ELF-1 (cell line): ENCODE results near the gene TPBG.
A peak's percentile ranks its signal among the peaks of the same experiment; 100 is the strongest.

ENCODE experiments used
- DNase-seq: peaks from one replicate; pipeline ENCODE4 v3.0.0-alpha.2; 2016; ENCODE audit warnings: low read depth, low spot score

TPBG gene

DNA sequence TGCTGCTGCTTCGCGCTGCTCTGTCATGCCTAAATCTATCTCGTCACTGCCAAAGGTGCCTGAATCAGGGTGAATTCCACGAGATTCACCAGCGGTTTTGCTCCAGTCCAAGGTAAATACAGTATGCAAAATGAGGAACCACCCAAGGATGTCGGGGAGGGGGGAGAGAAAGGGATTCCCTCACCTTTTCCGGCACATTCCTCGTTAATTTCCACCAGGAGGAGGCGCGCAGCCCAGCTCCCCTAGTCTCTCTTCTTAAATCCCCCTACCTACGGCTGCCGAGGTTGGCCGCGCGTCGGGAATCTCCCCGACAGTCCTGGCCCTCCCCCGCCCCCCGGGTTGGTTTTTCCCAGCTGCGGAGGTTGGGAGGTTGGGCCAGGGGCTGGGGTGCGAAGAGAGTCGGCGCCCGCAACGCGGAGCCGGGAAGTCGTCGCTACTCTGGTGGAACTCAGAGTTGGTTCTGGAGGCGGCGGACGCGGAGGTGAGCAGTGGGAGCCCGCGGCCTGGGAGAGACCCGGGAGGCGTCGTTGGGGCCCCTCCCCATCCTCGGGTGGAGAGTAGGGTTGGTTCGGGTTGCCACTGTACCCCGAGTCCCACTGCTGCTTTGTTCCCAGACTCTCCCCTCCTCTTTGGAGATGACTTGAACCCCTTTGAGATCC, at the start of gene TPBG:
Gene TPBG, plus strand, starts transcription at position 390 of the 659 bp plus-strand sequence. CDS start 1,145 bp downstream, outside the sequence.
- peak; percentile 93 for DNase-seq

GRCh38 chr6:82322386-82322785, 41.2 kb upstream of the TPBG start:
- no peak for DNase-seq

- no peak for DNase-seq
Measured at GRCh38 chr6:82329766-82330165, 33.9 kb upstream of the TPBG start.

DNA sequence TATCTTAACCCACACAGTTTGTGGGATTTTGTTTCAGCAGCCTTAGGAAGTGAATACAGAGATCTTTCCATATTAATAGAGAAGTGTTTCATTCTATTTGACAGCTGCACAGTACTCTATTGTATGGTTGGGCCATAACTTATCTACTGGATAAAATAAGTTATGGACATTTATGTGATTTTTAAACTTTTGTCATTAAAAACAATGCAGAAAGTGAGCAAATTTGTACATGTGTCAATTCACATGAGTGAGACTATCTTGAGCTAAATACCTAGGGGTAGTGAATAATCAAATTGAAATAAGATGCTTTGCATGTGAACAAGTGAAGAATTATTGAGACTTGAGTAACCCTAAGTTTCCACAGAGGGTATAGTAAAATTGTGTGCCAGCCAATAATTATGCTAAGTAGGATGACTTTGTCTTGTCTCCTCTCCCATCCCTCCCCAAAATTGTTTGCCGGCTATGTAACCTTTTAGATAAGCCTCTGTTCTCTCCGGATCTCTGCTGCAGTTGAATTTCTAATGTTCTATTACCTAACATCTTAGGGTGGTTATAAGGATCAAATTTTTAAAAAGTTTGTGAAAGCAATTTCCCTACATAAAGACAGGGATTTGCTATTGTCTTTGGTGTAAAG, 33.3 kb upstream of the TPBG start:
- no peak for DNase-seq

- DNase-seq, result peak; percentile 30
Measured at GRCh38 chr6:82331031-82331773, 32.4 kb upstream of the TPBG start.

GRCh38 chr6:82333781-82334180, 29.8 kb upstream of the TPBG start:
- no peak for DNase-seq

- DNase-seq, result no peak
Measured at GRCh38 chr6:82337688-82338257, 25.8 kb upstream of the TPBG start.

GRCh38 chr6:82348130-82348529, 15.5 kb upstream of the TPBG start:
- DNase-seq, result peak; percentile 42

DNA sequence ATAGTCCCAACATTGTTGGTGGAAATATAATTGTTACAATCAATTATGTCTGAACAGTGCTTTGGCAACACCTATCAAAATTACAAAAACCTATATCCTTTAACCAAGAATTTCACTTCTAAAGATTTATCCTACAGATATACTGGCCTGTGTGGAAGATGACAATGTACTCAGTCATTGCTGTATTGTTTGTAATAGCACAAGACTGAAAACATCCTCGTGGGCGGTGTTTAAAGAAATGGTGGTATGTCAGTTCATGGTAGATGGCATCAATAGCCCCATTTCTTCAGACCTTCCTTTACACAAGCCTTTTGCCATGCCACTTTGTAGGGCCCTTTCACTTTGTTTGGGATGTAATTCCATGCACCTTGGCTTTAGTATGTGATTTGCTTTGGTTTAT, 9.8 kb upstream of the TPBG start:
- no peak for DNase-seq

- DNase-seq, result no peak
Measured at GRCh38 chr6:82360552-82360951, 3.1 kb upstream of the TPBG start.

DNA sequence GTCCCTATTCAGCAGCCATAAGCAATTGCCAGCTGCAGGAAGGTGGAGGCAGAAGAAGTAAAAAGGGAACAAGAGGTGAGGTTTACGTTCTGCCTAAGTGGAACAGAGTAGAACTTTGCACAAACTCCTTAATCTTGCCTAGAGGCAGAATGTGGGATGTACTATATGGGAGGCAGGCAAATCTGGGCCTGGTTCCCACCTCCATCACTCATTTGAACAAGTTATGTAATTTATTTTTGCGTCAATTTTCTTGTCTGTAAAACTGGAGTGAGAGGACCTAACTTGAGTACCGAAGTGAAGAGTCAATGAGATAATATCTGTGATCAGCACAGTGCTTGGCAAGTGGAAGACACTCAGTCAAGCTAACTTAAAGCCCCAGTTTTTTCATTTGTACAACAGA, 2.0 kb upstream of the TPBG start:
- no peak for DNase-seq

- DNase-seq, result no peak
Measured at GRCh38 chr6:82362144-82362543, 1.5 kb upstream of the TPBG start.

GRCh38 chr6:82362878-82363427, 664 bp upstream of the TPBG start:
- DNase-seq, result peak; percentile 20

GRCh38 chr6:82364087-82365015, 734 bp downstream of the TPBG start:
- peak; percentile 86 for DNase-seq

DNA sequence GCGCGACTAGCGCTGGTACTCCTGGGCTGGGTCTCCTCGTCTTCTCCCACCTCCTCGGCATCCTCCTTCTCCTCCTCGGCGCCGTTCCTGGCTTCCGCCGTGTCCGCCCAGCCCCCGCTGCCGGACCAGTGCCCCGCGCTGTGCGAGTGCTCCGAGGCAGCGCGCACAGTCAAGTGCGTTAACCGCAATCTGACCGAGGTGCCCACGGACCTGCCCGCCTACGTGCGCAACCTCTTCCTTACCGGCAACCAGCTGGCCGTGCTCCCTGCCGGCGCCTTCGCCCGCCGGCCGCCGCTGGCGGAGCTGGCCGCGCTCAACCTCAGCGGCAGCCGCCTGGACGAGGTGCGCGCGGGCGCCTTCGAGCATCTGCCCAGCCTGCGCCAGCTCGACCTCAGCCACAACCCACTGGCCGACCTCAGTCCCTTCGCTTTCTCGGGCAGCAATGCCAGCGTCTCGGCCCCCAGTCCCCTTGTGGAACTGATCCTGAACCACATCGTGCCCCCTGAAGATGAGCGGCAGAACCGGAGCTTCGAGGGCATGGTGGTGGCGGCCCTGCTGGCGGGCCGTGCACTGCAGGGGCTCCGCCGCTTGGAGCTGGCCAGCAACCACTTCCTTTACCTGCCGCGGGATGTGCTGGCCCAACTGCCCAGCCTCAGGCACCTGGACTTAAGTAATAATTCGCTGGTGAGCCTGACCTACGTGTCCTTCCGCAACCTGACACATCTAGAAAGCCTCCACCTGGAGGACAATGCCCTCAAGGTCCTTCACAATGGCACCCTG, 1.6 kb downstream of the TPBG start:
- peak; percentile 76 for DNase-seq

DNA sequence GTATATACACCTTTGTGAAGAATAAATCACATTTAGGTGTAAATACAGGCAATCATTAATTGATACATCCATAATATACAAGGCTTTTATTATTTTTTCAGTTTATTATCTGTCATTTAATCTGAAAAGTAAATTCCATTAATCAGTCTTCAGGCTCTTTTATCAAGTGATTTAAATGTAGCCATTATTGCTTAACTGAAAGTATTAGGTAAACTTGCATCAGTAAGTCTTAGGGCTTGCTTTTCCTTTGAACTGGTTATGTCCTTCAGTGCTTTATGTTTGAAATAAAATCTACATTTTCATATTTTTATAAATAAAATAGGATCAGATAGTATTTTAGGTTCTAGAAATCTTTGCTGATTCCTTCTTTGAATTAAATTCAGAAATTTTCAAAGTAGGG, 4.1 kb downstream of the TPBG start:
- DNase-seq, result no peak

DNA sequence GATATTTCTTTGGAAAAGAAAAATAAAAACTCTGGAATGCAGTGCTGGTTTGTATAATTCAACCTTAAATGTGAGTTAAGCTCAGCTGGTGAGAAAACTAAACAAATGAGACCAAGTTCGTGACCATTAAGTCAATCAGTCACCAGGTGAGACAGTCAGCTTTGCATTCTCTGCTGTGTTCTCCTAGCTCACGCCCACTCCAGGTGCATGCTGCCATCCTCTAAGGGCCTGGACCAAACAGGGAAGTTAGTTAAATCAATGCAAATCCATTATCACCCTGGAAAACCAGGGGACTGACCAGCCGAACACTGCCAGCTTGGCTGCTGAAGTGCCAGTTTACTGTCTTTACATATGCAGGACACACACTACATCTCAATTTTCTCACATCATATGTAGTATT, 7.2 kb downstream of the TPBG start:
- DNase-seq, result no peak

DNA sequence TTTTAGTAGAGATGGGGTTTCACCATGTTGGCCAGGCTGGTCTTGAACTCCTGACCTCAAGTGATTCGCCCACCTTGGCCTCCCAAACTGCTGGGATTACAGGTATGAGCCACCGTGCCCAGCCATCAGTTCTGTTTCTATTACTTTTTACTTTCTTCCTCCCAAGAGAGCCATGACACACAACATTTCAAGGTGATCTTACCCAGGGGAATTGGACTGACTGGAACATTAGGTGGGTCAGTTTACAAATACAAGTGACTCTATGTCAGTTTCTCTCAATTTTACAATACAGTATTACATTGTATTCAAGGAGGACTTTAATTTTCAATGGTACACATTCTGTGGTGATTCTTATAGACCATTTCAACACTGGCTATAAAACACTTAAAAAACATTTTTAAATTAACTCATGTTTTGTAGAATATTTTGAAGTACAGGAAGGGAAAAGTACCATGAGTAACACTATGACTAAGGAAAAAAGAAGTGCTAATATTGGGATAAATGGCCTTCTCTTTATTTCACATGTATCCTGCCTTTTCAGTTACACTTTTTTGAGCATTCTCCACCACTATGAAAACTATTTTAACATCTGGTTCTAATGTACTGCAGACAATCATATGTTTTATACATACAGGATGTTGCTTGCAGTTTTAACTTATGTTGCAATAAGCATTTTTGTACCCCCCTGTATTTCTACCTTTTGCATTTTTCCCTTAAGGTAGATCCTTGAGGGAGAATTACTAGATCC, 8.4 kb downstream of the TPBG start:
- DNase-seq, result no peak

GRCh38 chr6:82372656-82373055, 9.0 kb downstream of the TPBG start:
- no peak for DNase-seq

DNA sequence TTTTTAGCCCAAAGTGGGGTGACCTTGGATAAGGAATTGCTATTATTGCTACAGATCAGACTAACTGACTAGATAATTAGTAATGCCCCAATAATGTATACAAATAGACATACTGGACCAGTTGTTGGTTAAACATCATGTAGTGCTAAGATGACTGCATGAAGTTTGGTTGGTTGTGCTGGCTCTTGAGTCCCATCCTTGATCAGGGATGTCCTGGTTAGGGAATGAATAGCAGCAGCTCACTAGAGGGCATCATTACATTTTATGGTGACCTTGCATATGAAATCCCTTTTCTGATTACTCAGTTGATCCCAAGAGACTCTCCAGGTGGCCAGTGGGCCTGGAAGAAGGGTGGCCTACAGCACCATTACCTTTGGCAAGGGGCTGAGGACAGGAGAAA, 10.9 kb downstream of the TPBG start:
- no peak for DNase-seq
